Measurements from ENCODE around the gene CATSPERD. TPM values are rescaled to one million over a fixed set of nuclear protein-coding genes. Genes with fewer than 3 reads are reported as not detected.

Gene CATSPERD, protein sequence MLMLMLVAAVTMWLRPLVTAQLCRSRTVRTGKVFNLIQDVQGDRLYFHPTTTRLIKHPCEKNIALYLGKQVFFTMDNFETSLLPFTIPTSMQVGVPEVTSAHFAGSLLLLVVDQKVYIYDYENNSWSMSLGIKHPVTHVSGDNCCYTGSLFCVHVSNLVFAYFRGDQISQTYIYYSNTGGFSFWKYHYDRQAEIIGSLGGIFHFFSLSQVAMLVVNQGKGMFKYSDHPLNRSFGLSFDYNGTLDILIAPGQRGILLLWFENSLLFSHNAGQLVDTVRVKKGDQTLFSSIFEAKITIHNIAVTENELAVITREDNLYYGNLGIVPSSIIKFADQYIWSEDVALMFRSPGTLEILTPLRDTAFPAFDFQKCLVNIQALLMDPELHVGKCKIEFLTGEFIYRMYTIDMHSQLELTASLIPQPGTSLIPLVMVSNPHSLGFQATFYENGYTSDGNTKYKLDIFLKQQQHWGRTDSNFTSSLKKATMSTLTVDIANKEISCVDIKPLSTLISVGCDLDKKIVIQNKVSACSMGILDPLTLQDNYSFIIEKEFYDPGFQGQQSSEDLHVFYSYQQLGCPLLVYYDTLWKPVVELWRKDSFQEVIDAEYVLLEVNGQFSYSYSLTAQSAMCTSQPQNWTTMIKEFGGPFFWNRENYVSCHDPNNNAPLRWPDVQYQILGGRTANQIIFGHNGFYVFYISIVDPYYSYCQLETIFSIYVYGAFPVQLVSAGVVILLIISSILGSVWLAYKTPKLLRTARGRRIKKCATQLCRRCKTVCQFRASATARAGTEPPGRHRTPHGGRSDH
- not detected for polyA plus RNA-seq (2013, experiment 1 of 2)
- not detected for polyA plus RNA-seq (2013, experiment 2 of 2)

DNA sequence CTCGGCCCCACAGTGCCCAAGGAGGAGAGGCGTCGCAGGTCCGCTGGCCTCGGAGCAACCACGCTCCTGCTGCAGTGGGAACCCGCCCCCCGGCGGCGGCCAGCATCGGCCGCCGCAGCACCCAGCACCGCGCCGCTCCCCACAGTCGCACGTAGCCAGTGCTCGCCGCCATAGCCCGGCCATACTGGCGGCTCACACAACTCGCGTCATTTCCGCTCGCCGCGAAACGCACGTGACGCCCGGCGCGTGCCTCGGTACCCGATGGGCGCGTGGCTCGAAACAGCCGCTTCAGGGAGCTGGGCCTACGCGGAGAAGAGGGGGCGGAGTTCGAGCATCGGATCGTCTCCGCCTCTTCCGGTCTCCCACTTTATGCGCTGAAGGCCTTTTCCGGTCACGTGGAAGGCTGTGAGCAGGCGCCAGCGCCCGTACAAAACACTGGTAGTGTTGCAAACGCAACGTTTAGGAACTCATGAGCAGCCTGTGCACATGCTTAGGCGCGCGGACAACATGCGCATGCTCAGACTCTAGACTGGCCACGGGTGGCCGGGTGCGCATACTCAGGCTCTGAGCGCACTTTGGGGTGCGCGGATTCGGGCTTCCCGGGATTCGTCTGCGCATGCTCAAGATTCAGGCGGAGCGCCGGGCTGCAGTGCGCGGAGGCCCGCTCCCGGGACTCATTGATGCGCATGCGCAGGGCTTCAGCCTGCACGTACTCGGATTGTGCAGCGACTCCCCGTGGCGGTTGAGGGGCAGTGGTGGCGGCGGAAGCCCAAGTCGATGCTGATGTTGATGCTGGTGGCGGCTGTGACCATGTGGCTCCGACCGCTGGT, at the start of gene CATSPERD, which contains the start of gene LONP1:
Gene CATSPERD (plus strand): TSS at position 677 of the 830 bp plus-strand sequence. CDS start 101 bp downstream, at position 778.
Gene LONP1 (minus strand): TSS at position 186 of the 830 bp plus-strand sequence. CDS start 14 bp downstream, at position 172.
- H3K9me3 ChIP-seq (ENCODE audit: control insufficient read depth, low read length) = no peaks in the 10 kb centered on the region
- peaks cover 12% of the 10 kb centered on the region for H3K4me1 ChIP-seq (ENCODE audit: control insufficient read depth, insufficient read depth, low read length, poor library complexity, severe bottlenecking)

DNA sequence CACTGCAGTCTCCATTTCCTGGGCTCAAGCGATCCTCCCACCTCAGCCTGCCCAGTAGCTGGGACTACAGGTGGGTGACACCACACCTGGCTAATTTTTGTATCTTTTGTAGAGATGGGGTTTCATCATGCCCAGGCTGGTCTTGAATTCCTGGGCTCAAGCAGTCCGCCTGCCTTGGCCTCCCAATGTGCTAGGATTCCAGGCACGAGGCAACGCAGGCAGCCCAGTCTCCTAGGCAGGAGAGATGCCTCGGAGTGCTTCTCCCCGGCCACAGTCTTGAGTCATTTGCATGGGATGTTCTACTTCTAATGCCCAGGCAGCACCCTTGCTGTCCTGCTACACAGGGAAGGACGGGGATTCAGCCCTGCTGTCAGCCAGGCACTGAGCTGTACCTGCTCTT, 48.8 kb upstream of the CATSPERD start:
- H3K27ac ChIP-seq (ENCODE audit: low read depth, low read length, severe bottlenecking) = no peak overlapping the region
- H3K4me1 ChIP-seq (ENCODE audit: control insufficient read depth, insufficient read depth, low read length, poor library complexity, severe bottlenecking) = peaks cover 16% of the 10 kb centered on the region
- H3K36me3 ChIP-seq (ENCODE audit: control insufficient read depth, insufficient read depth, low read length) = peaks cover 56% of the 10 kb centered on the region
- no peak overlapping the region for H3K4me3 ChIP-seq (ENCODE audit: extremely low read depth, insufficient read depth, low read length, poor library complexity, severe bottlenecking)
- H3K9me3 ChIP-seq (ENCODE audit: control insufficient read depth, low read length) = no peaks in the 10 kb centered on the region
- 88 to 95% methylated on average over 6 to 7 of the region's 7 CpGs for WGBS, 2 experiments (ENCODE audit: insufficient coverage in 2 of 2)

More for the DNA sequence above, at the start of gene CATSPERD, which contains the start of gene LONP1:
- WGBS, 2 experiments (ENCODE audit: insufficient coverage in 2 of 2) = 0% methylated on average over 69 to 71 of the region's 90 CpGs
- H3K27ac ChIP-seq (ENCODE audit: low read depth, low read length, severe bottlenecking) = peak within 1 kb of the TSS; percentile 98
- H3K4me3 ChIP-seq (ENCODE audit: extremely low read depth, insufficient read depth, low read length, poor library complexity, severe bottlenecking) = peak within 1 kb of the TSS; percentile 98
- H3K36me3 ChIP-seq (ENCODE audit: control insufficient read depth, insufficient read depth, low read length) = peaks cover 16% of the 10 kb centered on the region

DNA sequence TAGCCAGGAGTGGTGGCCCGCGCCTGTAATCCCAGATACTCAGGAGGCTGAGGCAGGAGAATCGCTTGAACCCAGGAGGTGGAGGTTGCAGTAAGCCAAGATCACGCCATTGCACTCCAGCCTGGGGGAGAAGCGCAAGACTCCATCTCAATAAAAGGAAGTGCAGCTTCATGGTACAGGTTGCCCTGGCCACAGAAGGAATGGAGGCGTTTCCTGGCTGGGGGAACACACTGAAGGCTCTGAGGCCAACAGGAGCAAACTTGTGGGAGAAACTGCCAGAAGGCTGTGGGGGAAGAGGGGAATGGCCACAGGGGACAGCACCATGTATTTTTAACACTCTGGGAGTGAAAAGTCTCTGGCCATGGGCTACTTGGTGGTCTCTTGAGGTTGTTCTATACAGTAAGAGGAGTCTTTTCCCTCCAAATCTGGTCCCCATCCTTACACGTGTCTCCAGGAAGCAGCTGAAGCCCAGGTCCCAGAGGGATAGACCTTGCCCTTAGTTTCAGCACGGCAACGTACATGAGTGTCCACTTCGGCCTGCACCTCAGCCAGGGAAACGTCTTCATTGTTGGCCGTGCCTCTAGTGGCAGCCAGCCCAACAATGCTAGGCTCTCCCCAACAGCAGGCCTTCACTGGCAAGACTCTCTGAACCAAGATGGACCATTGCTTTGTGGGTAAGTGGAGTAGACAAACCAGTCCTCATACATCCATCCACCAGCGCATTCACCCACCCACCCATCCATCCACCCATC, 47.6 kb upstream of the CATSPERD start:
- no peak overlapping the region for H3K27ac ChIP-seq (ENCODE audit: low read depth, low read length, severe bottlenecking)
- 91 to 98% methylated on average over 7 to 12 of the region's 13 CpGs for WGBS, 2 experiments (ENCODE audit: insufficient coverage in 2 of 2)
- H3K9me3 ChIP-seq (ENCODE audit: control insufficient read depth, low read length) = no peaks in the 10 kb centered on the region
- H3K36me3 ChIP-seq (ENCODE audit: control insufficient read depth, insufficient read depth, low read length) = peaks cover 51% of the 10 kb centered on the region
- peaks cover 3% of the 10 kb centered on the region for H3K4me1 ChIP-seq (ENCODE audit: control insufficient read depth, insufficient read depth, low read length, poor library complexity, severe bottlenecking)
- H3K4me3 ChIP-seq (ENCODE audit: extremely low read depth, insufficient read depth, low read length, poor library complexity, severe bottlenecking) = no peak overlapping the region

DNA sequence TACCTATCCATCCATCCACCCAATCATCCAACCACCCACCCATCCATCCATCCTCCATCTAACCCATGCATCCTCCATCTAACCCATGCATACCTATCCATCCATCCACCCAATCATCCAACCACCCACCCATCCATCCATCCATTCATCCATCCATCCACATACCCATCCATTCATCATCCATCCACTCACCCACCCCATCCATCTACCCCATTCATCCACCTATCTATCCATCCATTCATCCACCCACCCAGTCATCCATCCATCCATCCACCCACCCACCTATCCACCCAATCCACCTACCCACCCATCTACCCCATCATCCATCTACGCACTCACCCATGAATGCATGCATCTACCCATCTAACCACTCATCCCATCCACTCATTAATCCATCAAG, 46.7 kb upstream of the CATSPERD start:
- no peaks in the 10 kb centered on the region for H3K9me3 ChIP-seq (ENCODE audit: control insufficient read depth, low read length)
- H3K4me3 ChIP-seq (ENCODE audit: extremely low read depth, insufficient read depth, low read length, poor library complexity, severe bottlenecking) = no peak overlapping the region
- H3K27ac ChIP-seq (ENCODE audit: low read depth, low read length, severe bottlenecking) = no peak overlapping the region
- no peaks in the 10 kb centered on the region for H3K4me1 ChIP-seq (ENCODE audit: control insufficient read depth, insufficient read depth, low read length, poor library complexity, severe bottlenecking)
- H3K36me3 ChIP-seq (ENCODE audit: control insufficient read depth, insufficient read depth, low read length) = peaks cover 42% of the 10 kb centered on the region
- WGBS, 2 experiments (ENCODE audit: insufficient coverage in 2 of 2) = 97 to 100% methylated on average over 1 of the region's 1 CpG

DNA sequence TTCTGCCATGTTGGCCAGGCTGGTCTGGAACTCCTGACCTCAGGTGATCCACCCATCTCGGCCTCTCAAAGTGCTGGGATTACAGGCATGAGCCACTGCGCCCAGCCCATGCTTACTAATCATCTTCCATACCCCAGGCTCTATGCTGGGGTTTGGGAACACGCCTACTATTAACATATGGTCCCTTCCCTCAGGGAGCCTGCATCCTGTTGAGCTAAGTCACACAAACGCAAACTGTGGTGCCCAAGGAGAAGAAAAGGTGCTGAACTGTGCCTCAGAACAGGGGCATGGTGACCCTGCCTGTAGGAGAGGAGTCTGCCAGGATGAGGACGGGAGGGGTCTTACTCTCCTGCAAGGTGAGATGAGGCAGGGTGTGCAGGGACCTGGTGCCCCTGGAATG, 45.7 kb upstream of the CATSPERD start:
- Histone ChIP-seq H3K36me3 (ENCODE audit: control insufficient read depth, insufficient read depth, low read length) (peaks cover 33% of the 10 kb centered on the region), H3K4me3 (ENCODE audit: extremely low read depth, insufficient read depth, low read length, poor library complexity, severe bottlenecking) (no peak overlapping the region), H3K9me3 (ENCODE audit: control insufficient read depth, low read length) (no peaks in the 10 kb centered on the region), H3K4me1 (ENCODE audit: control insufficient read depth, insufficient read depth, low read length, poor library complexity, severe bottlenecking) (no peaks in the 10 kb centered on the region), H3K27ac (ENCODE audit: low read depth, low read length, severe bottlenecking) (no peak overlapping the region)
- 88 to 97% methylated on average over 4 of the region's 5 CpGs for WGBS, 2 experiments (ENCODE audit: insufficient coverage in 2 of 2)

DNA sequence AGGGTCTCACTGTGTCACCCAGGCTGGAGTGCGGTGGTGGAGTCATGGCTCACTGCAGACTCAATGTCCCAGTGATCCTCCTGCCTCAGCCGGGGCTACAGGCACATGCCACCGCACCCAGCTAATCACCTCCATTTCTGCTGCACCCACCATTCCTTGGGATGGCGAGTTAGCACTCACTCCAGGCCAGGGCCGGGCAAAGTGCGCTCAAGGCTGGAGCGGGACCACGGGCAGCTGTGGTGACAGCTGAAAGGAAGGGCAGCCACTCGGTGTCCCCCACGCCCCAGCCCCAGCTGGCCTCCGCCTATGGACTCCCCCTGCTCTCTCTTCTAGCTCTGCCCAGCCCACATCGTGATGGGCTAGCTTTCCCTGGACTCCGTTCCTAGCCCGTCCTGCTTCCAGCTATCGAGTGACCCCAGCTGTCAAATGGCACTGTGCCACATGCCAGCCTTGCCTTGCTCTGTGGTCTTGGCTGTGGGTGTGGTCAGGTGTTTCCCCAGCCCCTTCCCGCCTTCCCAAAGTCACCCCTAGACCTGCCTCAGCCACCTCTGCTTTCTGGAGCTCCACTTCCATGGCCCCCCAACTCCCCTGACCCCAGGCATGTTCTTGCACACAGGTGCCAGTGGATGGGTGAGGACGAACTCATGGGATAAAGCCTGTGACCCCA, 44.2 kb upstream of the CATSPERD start:
- no peaks in the 10 kb centered on the region for H3K9me3 ChIP-seq (ENCODE audit: control insufficient read depth, low read length)
- H3K4me3 ChIP-seq (ENCODE audit: extremely low read depth, insufficient read depth, low read length, poor library complexity, severe bottlenecking) = no peak overlapping the region
- no peak overlapping the region for H3K27ac ChIP-seq (ENCODE audit: low read depth, low read length, severe bottlenecking)
- no peaks in the 10 kb centered on the region for H3K4me1 ChIP-seq (ENCODE audit: control insufficient read depth, insufficient read depth, low read length, poor library complexity, severe bottlenecking)
- WGBS, 2 experiments (ENCODE audit: insufficient coverage in 2 of 2) = 96% methylated on average over 12 to 17 of the region's 17 CpGs
- H3K36me3 ChIP-seq (ENCODE audit: control insufficient read depth, insufficient read depth, low read length) = peaks cover 21% of the 10 kb centered on the region

DNA sequence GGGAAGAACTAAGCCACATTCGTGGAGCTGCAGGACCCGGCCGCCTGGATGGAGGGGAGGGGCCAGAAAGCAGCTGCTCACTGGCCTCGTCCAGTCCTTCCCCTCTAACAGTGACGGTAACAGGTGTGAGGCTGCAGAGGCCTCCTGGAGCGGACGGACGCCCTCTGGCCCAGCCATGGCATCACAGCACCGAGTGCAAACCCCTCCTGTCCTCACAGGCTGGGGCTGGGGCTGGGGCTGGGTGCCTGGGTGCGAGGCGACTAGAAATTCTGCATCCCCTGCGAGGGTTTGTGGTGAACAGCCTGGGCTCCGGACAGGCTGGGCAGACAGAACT, 43.7 kb upstream of the CATSPERD start:
- WGBS, 2 experiments (ENCODE audit: insufficient coverage in 2 of 2) = 90 to 96% methylated on average over 8 to 12 of the region's 13 CpGs
- Histone ChIP-seq H3K9me3 (ENCODE audit: control insufficient read depth, low read length) (no peaks in the 10 kb centered on the region), H3K27ac (ENCODE audit: low read depth, low read length, severe bottlenecking) (no peak overlapping the region), H3K4me1 (ENCODE audit: control insufficient read depth, insufficient read depth, low read length, poor library complexity, severe bottlenecking) (no peaks in the 10 kb centered on the region), H3K4me3 (ENCODE audit: extremely low read depth, insufficient read depth, low read length, poor library complexity, severe bottlenecking) (no peak overlapping the region), H3K36me3 (ENCODE audit: control insufficient read depth, insufficient read depth, low read length) (peaks cover 16% of the 10 kb centered on the region)

DNA sequence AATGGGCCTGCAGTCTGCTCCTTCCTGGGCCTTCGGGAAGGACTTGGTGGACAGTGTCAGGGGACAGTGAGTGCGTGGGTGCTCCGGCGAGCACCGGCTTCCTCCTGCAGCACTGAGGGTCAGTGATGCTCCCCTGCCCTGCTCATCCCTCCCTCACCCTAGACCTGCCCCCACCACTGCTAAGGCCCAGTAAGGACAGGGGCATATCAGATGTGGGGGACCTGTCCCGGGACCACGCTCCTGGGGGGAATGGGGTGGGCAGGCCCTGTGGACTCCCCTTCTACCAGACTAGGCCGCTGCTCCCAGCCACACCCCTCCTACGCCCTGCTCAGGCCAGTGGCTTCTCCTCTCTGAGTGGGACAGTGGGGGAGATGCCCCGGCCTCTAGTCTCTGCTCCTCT, 43.3 kb upstream of the CATSPERD start:
- 89 to 94% methylated on average over 9 of the region's 10 CpGs for WGBS, 2 experiments (ENCODE audit: insufficient coverage in 2 of 2)
- H3K9me3 ChIP-seq (ENCODE audit: control insufficient read depth, low read length) = no peaks in the 10 kb centered on the region
- H3K4me3 ChIP-seq (ENCODE audit: extremely low read depth, insufficient read depth, low read length, poor library complexity, severe bottlenecking) = no peak overlapping the region
- H3K36me3 ChIP-seq (ENCODE audit: control insufficient read depth, insufficient read depth, low read length) = peaks cover 12% of the 10 kb centered on the region
- H3K27ac ChIP-seq (ENCODE audit: low read depth, low read length, severe bottlenecking) = no peak overlapping the region
- no peaks in the 10 kb centered on the region for H3K4me1 ChIP-seq (ENCODE audit: control insufficient read depth, insufficient read depth, low read length, poor library complexity, severe bottlenecking)

DNA sequence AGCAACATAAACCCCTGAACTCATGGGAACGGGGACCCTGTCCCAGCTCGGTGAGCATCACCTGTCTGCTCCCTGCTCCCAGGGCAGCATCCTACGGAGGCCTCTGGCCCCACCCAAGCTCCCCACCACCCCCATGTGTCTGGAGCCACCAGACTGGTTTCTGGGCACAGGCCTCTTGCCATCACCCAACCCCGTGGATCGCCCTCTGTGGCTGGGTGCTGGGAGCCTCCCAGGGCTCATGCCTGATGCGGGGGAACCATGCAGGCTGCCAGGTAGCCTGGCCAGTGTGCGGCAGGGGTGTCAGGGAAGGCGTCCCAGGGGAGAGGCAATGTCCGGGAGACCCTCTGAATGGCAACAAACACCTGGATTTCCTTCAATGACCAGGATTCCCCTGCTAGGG, 42.9 kb upstream of the CATSPERD start:
- 92% methylated on average over 4 to 9 of the region's 9 CpGs for WGBS, 2 experiments (ENCODE audit: insufficient coverage in 2 of 2)
- H3K36me3 ChIP-seq (ENCODE audit: control insufficient read depth, insufficient read depth, low read length) = peaks cover 12% of the 10 kb centered on the region
- no peak overlapping the region for H3K4me3 ChIP-seq (ENCODE audit: extremely low read depth, insufficient read depth, low read length, poor library complexity, severe bottlenecking)
- no peaks in the 10 kb centered on the region for H3K4me1 ChIP-seq (ENCODE audit: control insufficient read depth, insufficient read depth, low read length, poor library complexity, severe bottlenecking)
- H3K27ac ChIP-seq (ENCODE audit: low read depth, low read length, severe bottlenecking) = no peak overlapping the region
- no peaks in the 10 kb centered on the region for H3K9me3 ChIP-seq (ENCODE audit: control insufficient read depth, low read length)
